ENCODE data around the gene SBSN.
"Not testable (repeated sequence)": the region's sequence is repeated elsewhere in the genome, so short reads cannot be mapped to it uniquely, and the experiment has no call there.

Gene SBSN

GRCh38 chr19:35501684-35502083, 26.4 kb downstream of the SBSN start:
- no peak for DNase-seq

- DNase-seq: no peak
Measured at GRCh38 chr19:35500611-35501010, 27.5 kb downstream of the SBSN start.

GRCh38 chr19:35498984-35499527, 29.1 kb downstream of the SBSN start:
- DNase-seq: no peak

GRCh38 chr19:35498220-35498619, 29.9 kb downstream of the SBSN start:
- no peak for DNase-seq

- no peak for DNase-seq
Measured at GRCh38 chr19:35497406-35497805, 30.7 kb downstream of the SBSN start.

- DNase-seq: peak; percentile 68 to 73
Measured at GRCh38 chr19:35495107-35496064, 32.7 kb downstream of the SBSN start.

- no peak for DNase-seq
Measured at GRCh38 chr19:35493971-35494370, 34.1 kb downstream of the SBSN start.

GRCh38 chr19:35491836-35492360, 36.2 kb downstream of the SBSN start:
- no peak for DNase-seq

- DNase-seq: no peak
Measured at GRCh38 chr19:35490364-35490763, 37.7 kb downstream of the SBSN start, which contains the start of gene KRTDAP. TSS of gene KRTDAP (minus strand) at chr19:35490464. CDS start at chr19:35490442, 22 bp downstream.

- DNase-seq: no peak
Measured at GRCh38 chr19:35488677-35489076, 39.4 kb downstream of the SBSN start.

GRCh38 chr19:35487656-35488182, 40.4 kb downstream of the SBSN start:
- DNase-seq: no peak

GRCh38 chr19:35486268-35486708, 41.8 kb downstream of the SBSN start:
- DNase-seq: no peak

GRCh38 chr19:35484252-35485036, 43.7 kb downstream of the SBSN start:
- DNase-seq: peak in 1 of 2 donors; percentile 49

- no peak for DNase-seq
Measured at GRCh38 chr19:35483089-35483488, 45.0 kb downstream of the SBSN start.

- no peak for DNase-seq
Measured at GRCh38 chr19:35478794-35479677, 49.1 kb downstream of the SBSN start.

- no peak for DNase-seq
Measured at GRCh38 chr19:35476149-35476548, 52.0 kb downstream of the SBSN start.

- not testable (repeated sequence) for DNase-seq
Measured at GRCh38 chr19:35474594-35474993, 53.5 kb downstream of the SBSN start.

- no peak for DNase-seq
Measured at GRCh38 chr19:35474104-35474503, 54.0 kb downstream of the SBSN start.
